ENCODE data around the gene C11orf21.

Gene C11orf21

DNA sequence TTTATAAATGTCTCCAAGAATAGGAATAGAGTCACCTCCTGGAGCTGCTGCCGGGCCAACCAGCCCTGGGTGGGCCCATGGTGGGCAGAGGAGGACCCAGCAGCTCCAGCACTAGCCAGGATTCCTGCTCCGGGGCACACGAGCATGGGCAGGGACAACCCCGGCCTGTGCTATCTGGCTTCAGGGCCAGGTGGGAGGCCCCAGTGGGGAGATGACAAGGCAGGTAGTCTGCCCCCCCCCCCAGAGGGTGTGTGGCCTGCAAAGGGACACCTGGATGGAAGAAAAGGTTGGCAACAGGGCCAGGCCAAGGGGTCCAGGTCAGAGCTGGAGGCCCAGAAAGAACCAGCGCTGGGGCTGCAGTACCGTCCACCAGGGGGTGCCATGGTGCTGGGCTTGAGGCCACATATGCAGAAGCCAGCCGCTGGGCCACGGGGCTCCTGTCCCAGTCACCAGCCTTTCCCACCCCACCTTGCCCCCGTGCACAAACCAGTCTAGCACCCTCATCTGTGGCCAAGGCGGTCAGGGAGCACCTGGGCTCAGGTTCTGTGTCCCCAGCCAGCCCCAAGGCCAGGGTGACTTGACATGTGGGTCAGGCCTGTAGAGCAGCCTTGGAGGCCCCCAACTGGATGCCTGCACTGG lies 3.5 kb upstream of the C11orf21 start:
- no peaks in the 10 kb centered on the region for H3K27me3 ChIP-seq (ENCODE audit: control insufficient read depth, insufficient read depth, low read length)
- H3K4me3 ChIP-seq (ENCODE audit: low read depth, low read length) = no peak overlapping the region
- no peaks in the 10 kb centered on the region for H3K36me3 ChIP-seq (ENCODE audit: control insufficient read depth, insufficient read depth, low read length)
- no peaks in the 10 kb centered on the region for H3K4me1 ChIP-seq (ENCODE audit: control insufficient read depth, insufficient read depth, low read length)
- no peak overlapping the region for H3K9ac ChIP-seq (ENCODE audit: low read depth, low read length)
- no peaks in the 10 kb centered on the region for H3K9me3 ChIP-seq (ENCODE audit: control insufficient read depth, insufficient read depth, low read length)

GRCh38 chr11:2304506-2305139 lies 2.9 kb upstream of the C11orf21 start:
- Histone ChIP-seq H3K36me3 (ENCODE audit: control insufficient read depth, insufficient read depth, low read length) (no peaks in the 10 kb centered on the region), H3K27me3 (ENCODE audit: control insufficient read depth, insufficient read depth, low read length) (no peaks in the 10 kb centered on the region), H3K4me3 (ENCODE audit: low read depth, low read length) (no peak overlapping the region), H3K9ac (ENCODE audit: low read depth, low read length) (no peak overlapping the region), H3K4me1 (ENCODE audit: control insufficient read depth, insufficient read depth, low read length) (no peaks in the 10 kb centered on the region), H3K9me3 (ENCODE audit: control insufficient read depth, insufficient read depth, low read length) (no peaks in the 10 kb centered on the region)

GRCh38 chr11:2303627-2304505 lies 2.1 kb upstream of the C11orf21 start:
- Histone ChIP-seq H3K27me3 (ENCODE audit: control insufficient read depth, insufficient read depth, low read length) (no peaks in the 10 kb centered on the region), H3K9ac (ENCODE audit: low read depth, low read length) (no peak overlapping the region), H3K4me3 (ENCODE audit: low read depth, low read length) (no peak overlapping the region), H3K36me3 (ENCODE audit: control insufficient read depth, insufficient read depth, low read length) (no peaks in the 10 kb centered on the region), H3K4me1 (ENCODE audit: control insufficient read depth, insufficient read depth, low read length) (no peaks in the 10 kb centered on the region), H3K9me3 (ENCODE audit: control insufficient read depth, insufficient read depth, low read length) (no peaks in the 10 kb centered on the region)

- no peaks in the 10 kb centered on the region for H3K27me3 ChIP-seq (ENCODE audit: control insufficient read depth, insufficient read depth, low read length)
- no peak overlapping the region for H3K9ac ChIP-seq (ENCODE audit: low read depth, low read length)
- no peak overlapping the region for H3K4me3 ChIP-seq (ENCODE audit: low read depth, low read length)
Observed at GRCh38 chr11:2302896-2303626, 1.3 kb upstream of the C11orf21 start.

DNA sequence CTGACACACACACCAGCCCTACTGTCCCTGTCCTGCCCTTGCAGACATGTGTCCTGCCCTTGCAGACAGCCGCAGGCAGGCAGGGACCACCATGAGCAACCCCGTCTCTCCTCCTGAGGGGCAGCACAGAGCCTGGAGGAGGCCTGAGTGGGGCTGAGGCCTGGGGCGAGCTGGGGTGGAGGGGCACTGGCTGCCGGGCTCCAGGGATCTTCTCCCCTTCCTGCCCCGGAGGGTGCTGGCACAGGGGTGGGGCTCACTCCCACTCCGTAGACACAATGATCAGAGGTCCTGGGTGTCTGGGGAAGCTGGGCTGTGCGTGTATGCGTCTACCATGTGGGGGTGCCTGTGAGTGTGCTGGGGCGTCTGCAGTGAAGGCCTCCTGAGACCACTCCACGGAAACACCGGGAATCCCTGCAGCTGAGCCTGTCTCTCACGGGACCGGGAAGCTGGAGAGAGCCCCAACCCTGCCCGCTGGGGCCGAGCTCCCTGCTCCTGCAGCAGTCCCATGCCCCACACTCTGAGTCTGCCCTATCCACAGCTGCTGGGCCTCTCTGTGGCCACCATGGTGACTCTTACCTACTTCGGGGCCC lies 683 bp upstream of the C11orf21 start:
- no peaks in the 10 kb centered on the region for H3K27me3 ChIP-seq (ENCODE audit: control insufficient read depth, insufficient read depth, low read length)
- H3K9ac ChIP-seq (ENCODE audit: low read depth, low read length) = no peak overlapping the region
- no peaks in the 10 kb centered on the region for H3K4me1 ChIP-seq (ENCODE audit: control insufficient read depth, insufficient read depth, low read length)
- no peak overlapping the region for H3K4me3 ChIP-seq (ENCODE audit: low read depth, low read length)
- no peaks in the 10 kb centered on the region for H3K9me3 ChIP-seq (ENCODE audit: control insufficient read depth, insufficient read depth, low read length)
- H3K36me3 ChIP-seq (ENCODE audit: control insufficient read depth, insufficient read depth, low read length) = no peaks in the 10 kb centered on the region

More at GRCh38 chr11:2302896-2303626, 1.3 kb upstream of the C11orf21 start:
- Histone ChIP-seq H3K9me3 (ENCODE audit: control insufficient read depth, insufficient read depth, low read length) (no peaks in the 10 kb centered on the region), H3K4me1 (ENCODE audit: control insufficient read depth, insufficient read depth, low read length) (no peaks in the 10 kb centered on the region), H3K36me3 (ENCODE audit: control insufficient read depth, insufficient read depth, low read length) (no peaks in the 10 kb centered on the region)

DNA sequence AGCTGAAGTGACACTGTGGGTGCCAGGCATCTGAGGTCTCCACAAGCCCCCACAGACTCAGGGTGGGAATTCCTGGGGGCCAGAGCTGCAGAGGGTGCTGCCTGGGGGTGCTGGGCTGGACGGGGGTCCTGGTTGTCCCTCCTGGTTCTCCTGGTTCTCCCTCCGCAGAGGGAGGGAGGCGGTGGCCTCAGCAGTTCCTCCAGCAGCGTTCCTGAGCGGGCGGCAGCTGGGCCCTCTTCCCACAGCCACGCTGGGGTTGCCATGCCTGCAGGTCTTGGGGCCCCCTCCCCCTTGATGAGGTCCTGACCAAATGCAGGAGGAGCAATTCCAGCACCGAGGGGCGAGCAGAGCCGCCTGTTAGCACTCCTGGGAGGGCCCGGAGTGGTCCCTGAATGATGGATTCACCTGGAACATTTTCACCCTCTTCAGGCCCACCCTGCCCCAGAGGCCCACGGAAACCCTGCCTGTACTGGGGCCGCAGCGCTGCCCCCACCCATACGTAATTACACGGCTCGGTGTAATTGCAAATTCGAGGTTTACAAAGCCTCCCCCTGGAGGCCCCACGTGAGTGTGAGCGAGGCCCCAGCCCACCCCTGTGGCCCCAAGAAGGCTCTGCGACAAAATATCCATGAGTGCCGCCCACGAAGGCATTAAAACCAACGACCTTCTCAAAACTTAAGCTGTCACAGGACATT lies 635 bp downstream of the C11orf21 start:
- H3K27me3 ChIP-seq (ENCODE audit: control insufficient read depth, insufficient read depth, low read length) = no peaks in the 10 kb centered on the region
- H3K9me3 ChIP-seq (ENCODE audit: control insufficient read depth, insufficient read depth, low read length) = no peaks in the 10 kb centered on the region
- H3K4me3 ChIP-seq (ENCODE audit: low read depth, low read length) = no peak overlapping the region
- H3K36me3 ChIP-seq (ENCODE audit: control insufficient read depth, insufficient read depth, low read length) = no peaks in the 10 kb centered on the region
- H3K9ac ChIP-seq (ENCODE audit: low read depth, low read length) = no peak overlapping the region
- no peaks in the 10 kb centered on the region for H3K4me1 ChIP-seq (ENCODE audit: control insufficient read depth, insufficient read depth, low read length)

- no peak overlapping the region for H3K4me3 ChIP-seq (ENCODE audit: low read depth, low read length)
- H3K27me3 ChIP-seq (ENCODE audit: control insufficient read depth, insufficient read depth, low read length) = no peaks in the 10 kb centered on the region
- no peaks in the 10 kb centered on the region for H3K9me3 ChIP-seq (ENCODE audit: control insufficient read depth, insufficient read depth, low read length)
- H3K4me1 ChIP-seq (ENCODE audit: control insufficient read depth, insufficient read depth, low read length) = no peaks in the 10 kb centered on the region
- H3K36me3 ChIP-seq (ENCODE audit: control insufficient read depth, insufficient read depth, low read length) = no peaks in the 10 kb centered on the region
- H3K9ac ChIP-seq (ENCODE audit: low read depth, low read length) = no peak overlapping the region
Observed at GRCh38 chr11:2300290-2300935, 1.3 kb downstream of the C11orf21 start.

DNA sequence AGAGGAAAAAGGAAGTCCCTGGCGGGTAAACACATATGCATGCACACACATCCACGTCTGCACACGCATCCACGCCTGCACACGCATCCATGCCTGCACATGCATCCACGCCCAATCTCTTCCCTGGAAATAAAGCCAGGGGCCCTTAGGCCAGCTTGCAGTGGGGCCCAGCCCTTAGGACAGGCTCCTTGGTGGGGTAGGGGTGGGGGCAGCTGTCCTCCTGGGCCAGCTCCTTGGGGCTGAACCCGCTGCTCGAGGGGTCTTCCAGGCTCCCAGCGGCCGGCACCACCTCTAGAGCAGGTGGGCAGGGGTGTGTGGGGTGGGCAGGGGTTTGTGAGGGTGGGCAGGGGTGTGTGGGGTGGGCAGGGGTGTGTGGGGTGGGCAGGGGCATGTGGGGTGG lies 1.9 kb downstream of the C11orf21 start:
- Histone ChIP-seq H3K9ac (ENCODE audit: low read depth, low read length) (no peak overlapping the region), H3K4me1 (ENCODE audit: control insufficient read depth, insufficient read depth, low read length) (no peaks in the 10 kb centered on the region), H3K4me3 (ENCODE audit: low read depth, low read length) (no peak overlapping the region), H3K36me3 (ENCODE audit: control insufficient read depth, insufficient read depth, low read length) (no peaks in the 10 kb centered on the region), H3K27me3 (ENCODE audit: control insufficient read depth, insufficient read depth, low read length) (no peaks in the 10 kb centered on the region), H3K9me3 (ENCODE audit: control insufficient read depth, insufficient read depth, low read length) (no peaks in the 10 kb centered on the region)

- Histone ChIP-seq H3K4me1 (ENCODE audit: control insufficient read depth, insufficient read depth, low read length) (no peaks in the 10 kb centered on the region), H3K4me3 (ENCODE audit: low read depth, low read length) (no peak overlapping the region), H3K27me3 (ENCODE audit: control insufficient read depth, insufficient read depth, low read length) (no peaks in the 10 kb centered on the region), H3K9me3 (ENCODE audit: control insufficient read depth, insufficient read depth, low read length) (no peaks in the 10 kb centered on the region), H3K36me3 (ENCODE audit: control insufficient read depth, insufficient read depth, low read length) (no peaks in the 10 kb centered on the region), H3K9ac (ENCODE audit: low read depth, low read length) (no peak overlapping the region)
Observed at GRCh38 chr11:2298795-2299761, 2.6 kb downstream of the C11orf21 start.
